Loucy (cell line): Measurements from ENCODE around the gene STK32C.

Source experiments
- H2AFZ ChIP-seq: fragments of 200-600 bp; sonication (generic); 2 replicates; pipeline ENCODE4 v1.6.0; 2016; ENCODE audit warnings: antibody characterized with exemption, mild to moderate bottlenecking, low read length, moderate library complexity
- H3F3A ChIP-seq: fragments of 200-600 bp; 2 replicates; pipeline ENCODE4 v1.6.0; 2016; ENCODE audit warnings: antibody characterized with exemption, low read depth, mild to moderate bottlenecking
- H3K27me3 ChIP-seq: fragments of 200-600 bp; sonication (generic); 2 replicates; pipeline ENCODE4 v1.6.1; 2014; ENCODE audit warnings: low read length, mild to moderate bottlenecking; ENCODE audit not compliant: insufficient read depth, poor library complexity, severe bottlenecking
- H3K36me3 ChIP-seq: fragments of 200-600 bp; sonication (generic); 2 replicates; pipeline ENCODE4 v1.6.1; 2016; ENCODE audit warnings: low read length; ENCODE audit not compliant: insufficient read depth
- H3K4me1 ChIP-seq: fragments of 200-600 bp; sonication (generic); 2 replicates; pipeline ENCODE4 v1.5.1; 2014; ENCODE audit warnings: low read length, mild to moderate bottlenecking; ENCODE audit not compliant: insufficient read depth, poor library complexity, severe bottlenecking
- H3K4me2 ChIP-seq: fragments of 200-600 bp; sonication (generic); 2 replicates; pipeline ENCODE4 v1.6.0; 2014; ENCODE audit warnings: antibody characterized with exemption, low read length, low read depth, mild to moderate bottlenecking; ENCODE audit not compliant: poor library complexity, severe bottlenecking
- H3K4me3 ChIP-seq: fragments of 200-600 bp; sonication (generic); 2 replicates; pipeline ENCODE4 v1.5.1; 2014; ENCODE audit warnings: low read length, mild to moderate bottlenecking, mixed read lengths; ENCODE audit not compliant: poor library complexity, severe bottlenecking
- H3K79me2 ChIP-seq: fragments of 200-600 bp; sonication (generic); 2 replicates; pipeline ENCODE4 v1.6.1; 2014; ENCODE audit warnings: low read length; ENCODE audit not compliant: insufficient read depth
- H3K9ac ChIP-seq: fragments of 200-600 bp; sonication (generic); 2 replicates; pipeline ENCODE4 v1.6.0; 2014; ENCODE audit warnings: mild to moderate bottlenecking, low read depth, low read length, moderate library complexity; ENCODE audit not compliant: poor library complexity, severe bottlenecking
- H3K9me2 ChIP-seq: fragments of 200-600 bp; sonication (generic); replicated peaks from 2 replicates; pipeline ENCODE4 v1.6.1; 2016; ENCODE audit warnings: low read depth, low read length, mixed read lengths
- H3K9me3 ChIP-seq: fragments of 200-600 bp; sonication (generic); 2 replicates; pipeline ENCODE4 v1.6.1; 2014; ENCODE audit warnings: mild to moderate bottlenecking, antibody characterized with exemption, low read length, low read depth; ENCODE audit not compliant: insufficient read depth
- H4K20me1 ChIP-seq: fragments of 200-600 bp; sonication (generic); 2 replicates; pipeline ENCODE4 v1.6.0; 2014; ENCODE audit warnings: antibody characterized with exemption, low read length, mild to moderate bottlenecking; ENCODE audit not compliant: insufficient read depth, poor library complexity, severe bottlenecking
- EZH2phosphoT487 ChIP-seq: fragments of 200-600 bp; IDR thresholded peaks from 2 replicates; pipeline ENCODE4 v1.6.1; 2018; ENCODE audit warnings: antibody characterized with exemption, mild to moderate bottlenecking, moderate library complexity, borderline replicate concordance
- TF ChIP-seq, protein P1 (sequence below): fragments of 200-600 bp; sonication (generic); conservative IDR thresholded peaks from 2 replicates; pipeline ENCODE4 v1.5.1; 2014; ENCODE audit warnings: mild to moderate bottlenecking, antibody characterized with exemption, low read length

Gene STK32C

DNA sequence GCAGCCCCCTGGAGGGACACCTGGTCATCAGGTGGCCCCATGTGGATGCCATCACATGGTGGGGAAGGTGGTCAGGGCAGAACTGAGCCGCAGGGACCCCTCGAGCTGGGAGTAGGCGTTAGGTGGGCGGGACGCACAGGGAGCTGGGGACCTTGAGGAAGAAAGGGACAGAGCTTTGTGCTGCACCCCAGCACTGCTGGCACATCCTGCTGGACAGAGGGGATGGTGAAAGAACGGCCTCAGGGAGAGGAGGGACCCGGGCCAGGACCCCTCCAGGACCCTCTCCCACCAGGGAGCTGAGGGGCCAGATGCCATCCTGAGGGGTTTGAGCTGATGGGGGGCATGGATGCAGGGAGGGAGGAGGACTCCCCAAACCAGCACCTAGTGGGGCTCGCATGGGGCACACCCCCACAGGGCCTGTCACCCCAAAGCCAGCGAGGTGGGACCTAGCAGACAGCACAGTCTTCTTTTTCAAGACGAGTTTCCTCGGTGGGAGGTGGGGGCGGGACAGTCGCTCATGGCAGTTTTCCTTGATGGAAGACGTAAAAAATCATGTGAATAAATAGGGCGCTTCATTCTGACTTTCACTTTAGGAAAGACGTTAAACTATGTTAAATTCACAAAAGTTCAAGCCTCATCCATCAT lies 43.3 kb downstream of the STK32C start:
- Histone ChIP-seq H3K79me2 (no peaks in the 10 kb centered on the region), H3K4me2 (no peak overlapping the region), H4K20me1 (no peaks in the 10 kb centered on the region), H3K9me3 (no peaks in the 10 kb centered on the region), H3K4me3 (no peak overlapping the region), H3K9me2 (no peaks in the 10 kb centered on the region), H2AFZ (no peak overlapping the region), H3K4me1 (no peaks in the 10 kb centered on the region), H3K27me3 (no peaks in the 10 kb centered on the region), H3F3A (no peaks in the 10 kb centered on the region), H3K36me3 (no peaks in the 10 kb centered on the region), H3K9ac (no peak overlapping the region)
- TF ChIP-seq, protein P1, sequence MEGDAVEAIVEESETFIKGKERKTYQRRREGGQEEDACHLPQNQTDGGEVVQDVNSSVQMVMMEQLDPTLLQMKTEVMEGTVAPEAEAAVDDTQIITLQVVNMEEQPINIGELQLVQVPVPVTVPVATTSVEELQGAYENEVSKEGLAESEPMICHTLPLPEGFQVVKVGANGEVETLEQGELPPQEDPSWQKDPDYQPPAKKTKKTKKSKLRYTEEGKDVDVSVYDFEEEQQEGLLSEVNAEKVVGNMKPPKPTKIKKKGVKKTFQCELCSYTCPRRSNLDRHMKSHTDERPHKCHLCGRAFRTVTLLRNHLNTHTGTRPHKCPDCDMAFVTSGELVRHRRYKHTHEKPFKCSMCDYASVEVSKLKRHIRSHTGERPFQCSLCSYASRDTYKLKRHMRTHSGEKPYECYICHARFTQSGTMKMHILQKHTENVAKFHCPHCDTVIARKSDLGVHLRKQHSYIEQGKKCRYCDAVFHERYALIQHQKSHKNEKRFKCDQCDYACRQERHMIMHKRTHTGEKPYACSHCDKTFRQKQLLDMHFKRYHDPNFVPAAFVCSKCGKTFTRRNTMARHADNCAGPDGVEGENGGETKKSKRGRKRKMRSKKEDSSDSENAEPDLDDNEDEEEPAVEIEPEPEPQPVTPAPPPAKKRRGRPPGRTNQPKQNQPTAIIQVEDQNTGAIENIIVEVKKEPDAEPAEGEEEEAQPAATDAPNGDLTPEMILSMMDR, result no peak
- no peak for TF ChIP-seq EZH2phosphoT487

DNA sequence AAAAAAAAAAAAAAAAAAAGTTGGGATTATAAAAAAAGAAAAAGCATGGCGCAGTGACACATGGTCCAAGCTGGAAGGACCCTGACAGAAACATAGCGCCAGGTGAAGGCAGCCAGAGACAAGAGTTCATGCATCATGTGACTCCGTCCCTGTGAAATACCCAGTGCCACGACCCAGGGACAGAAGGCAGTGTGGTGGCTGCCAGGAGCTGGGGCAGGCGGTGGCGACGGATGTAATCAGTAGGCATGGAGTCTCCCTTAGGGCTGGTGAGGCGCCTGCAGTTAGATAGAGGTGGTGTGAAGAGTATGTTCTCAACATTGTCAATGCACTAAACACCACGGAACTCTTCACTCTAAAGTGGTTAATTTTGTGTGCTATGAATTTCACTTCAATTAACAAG lies 43.9 kb downstream of the STK32C start:
- Histone ChIP-seq H4K20me1 (no peaks in the 10 kb centered on the region), H3K4me1 (no peaks in the 10 kb centered on the region), H3K4me3 (no peak overlapping the region), H3K27me3 (no peaks in the 10 kb centered on the region), H3K9ac (no peak overlapping the region), H3K79me2 (no peaks in the 10 kb centered on the region), H3K36me3 (no peaks in the 10 kb centered on the region), H3K4me2 (no peak overlapping the region), H3F3A (no peaks in the 10 kb centered on the region), H3K9me2 (no peaks in the 10 kb centered on the region), H3K9me3 (no peaks in the 10 kb centered on the region), H2AFZ (no peak overlapping the region)
- TF ChIP-seq, protein P1, result no peak

DNA sequence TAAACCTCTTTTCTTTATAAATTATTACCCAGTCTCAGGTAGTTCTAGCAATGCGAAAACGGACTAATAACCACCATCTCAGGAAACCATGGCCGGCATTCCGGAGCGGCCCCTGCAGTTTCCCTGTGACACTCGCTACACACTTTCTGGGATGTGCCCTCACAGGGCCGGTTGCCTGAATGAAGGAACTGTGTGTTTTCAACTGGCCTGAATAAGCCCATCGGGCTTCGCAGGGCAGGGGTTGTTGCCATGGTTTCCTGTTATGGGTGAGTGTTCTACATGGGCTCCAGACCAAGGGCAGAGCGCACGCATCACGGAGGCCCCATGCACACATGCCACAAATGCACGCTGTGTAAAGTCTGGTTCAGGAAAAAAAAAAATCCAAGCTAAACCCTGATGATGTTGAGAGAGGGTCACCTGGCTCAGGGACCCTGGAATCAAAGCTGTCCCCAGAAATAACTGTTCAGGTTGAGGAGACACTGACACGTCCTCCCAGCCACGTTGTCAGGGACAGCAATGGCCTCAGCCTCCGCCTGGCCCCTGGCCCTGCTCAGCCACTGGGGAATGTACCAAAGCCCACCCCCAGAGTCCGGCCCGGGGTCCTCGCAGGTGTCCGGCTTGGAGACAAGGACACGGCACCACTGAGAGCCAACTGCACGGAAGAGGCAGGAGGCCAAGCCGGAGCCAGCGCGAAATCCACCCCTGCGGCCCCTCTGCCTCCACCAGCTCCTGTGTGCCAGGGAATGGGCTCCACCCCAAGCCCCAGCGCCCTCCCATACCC lies 47.9 kb downstream of the STK32C start:
- Histone ChIP-seq H2AFZ (no peak overlapping the region), H3K4me3 (no peak overlapping the region), H3F3A (no peaks in the 10 kb centered on the region), H3K9me2 (no peaks in the 10 kb centered on the region), H3K9ac (no peak overlapping the region), H4K20me1 (no peaks in the 10 kb centered on the region), H3K9me3 (no peaks in the 10 kb centered on the region), H3K27me3 (no peaks in the 10 kb centered on the region), H3K4me2 (no peak overlapping the region), H3K4me1 (peaks cover 8% of the 10 kb centered on the region), H3K36me3 (no peaks in the 10 kb centered on the region), H3K79me2 (no peaks in the 10 kb centered on the region)
- TF ChIP-seq, protein P1, result no peak
- no peak for TF ChIP-seq EZH2phosphoT487
